Mesenteric fat pad (tissue), 1 donor: ENCODE data around the gene FXR2. TPM values are rescaled to one million over a fixed set of nuclear protein-coding genes. Genes with fewer than 3 reads are reported as not detected.

Source experiments
- DNase-seq: peaks from one replicate; pipeline ENCODE4 v3.0.0-alpha.2; 2020; ENCODE audit warnings: low spot score
- total RNA-seq: library from RNA; stranded (reverse); fragmentation: NEBNext Ultra II Directional; extraction: Animal tissue kit (Norgen Biotek cat#: 25700); gene quantifications from one replicate; pipeline ENCODE4 v1.2.1, GENCODE V29; 2021
- donor health status: DM: yes; HTN: yes; CAD: no.

Gene FXR2
- total RNA-seq, 1 donor from 2014 or later: 36.1 TPM

DNA sequence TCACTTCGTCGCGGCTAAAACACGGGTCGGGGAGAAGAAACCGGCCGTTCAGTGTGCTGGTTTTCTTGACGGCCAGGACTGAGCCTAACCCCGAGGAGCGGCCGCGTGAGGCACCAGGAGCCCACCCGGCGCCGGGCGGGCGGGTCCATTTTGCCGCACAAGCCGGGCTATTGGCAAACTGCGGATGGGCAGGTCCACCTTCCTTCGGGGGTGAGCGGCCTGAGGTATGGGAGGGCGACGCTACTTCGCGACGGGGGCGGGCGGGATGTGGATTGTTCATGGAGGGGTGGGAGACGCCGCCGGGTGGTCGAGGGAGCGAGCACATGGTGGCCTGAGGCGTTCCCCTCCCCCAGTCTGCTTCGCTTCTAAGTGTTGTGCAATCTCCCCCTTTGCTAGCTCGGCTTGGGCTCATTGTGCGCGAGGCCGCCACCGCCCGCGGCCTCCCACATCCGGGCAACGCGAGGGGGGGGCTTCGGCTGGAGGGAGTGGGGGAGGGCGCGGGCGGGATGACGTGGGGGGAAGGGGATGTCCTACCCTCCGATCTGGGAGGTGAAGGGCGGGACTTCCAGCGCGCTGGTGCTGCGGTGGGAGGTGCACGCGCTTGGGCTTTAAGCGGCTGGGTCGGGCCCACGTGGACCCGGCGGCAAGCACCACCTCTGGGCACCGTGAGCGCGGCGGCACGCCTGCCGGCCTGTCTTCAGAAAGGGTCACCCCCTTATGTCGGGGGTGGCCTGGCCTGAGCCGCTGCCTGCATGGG, 41.2 kb downstream of the FXR2 start:
- DNase-seq: peak; percentile 95

DNA sequence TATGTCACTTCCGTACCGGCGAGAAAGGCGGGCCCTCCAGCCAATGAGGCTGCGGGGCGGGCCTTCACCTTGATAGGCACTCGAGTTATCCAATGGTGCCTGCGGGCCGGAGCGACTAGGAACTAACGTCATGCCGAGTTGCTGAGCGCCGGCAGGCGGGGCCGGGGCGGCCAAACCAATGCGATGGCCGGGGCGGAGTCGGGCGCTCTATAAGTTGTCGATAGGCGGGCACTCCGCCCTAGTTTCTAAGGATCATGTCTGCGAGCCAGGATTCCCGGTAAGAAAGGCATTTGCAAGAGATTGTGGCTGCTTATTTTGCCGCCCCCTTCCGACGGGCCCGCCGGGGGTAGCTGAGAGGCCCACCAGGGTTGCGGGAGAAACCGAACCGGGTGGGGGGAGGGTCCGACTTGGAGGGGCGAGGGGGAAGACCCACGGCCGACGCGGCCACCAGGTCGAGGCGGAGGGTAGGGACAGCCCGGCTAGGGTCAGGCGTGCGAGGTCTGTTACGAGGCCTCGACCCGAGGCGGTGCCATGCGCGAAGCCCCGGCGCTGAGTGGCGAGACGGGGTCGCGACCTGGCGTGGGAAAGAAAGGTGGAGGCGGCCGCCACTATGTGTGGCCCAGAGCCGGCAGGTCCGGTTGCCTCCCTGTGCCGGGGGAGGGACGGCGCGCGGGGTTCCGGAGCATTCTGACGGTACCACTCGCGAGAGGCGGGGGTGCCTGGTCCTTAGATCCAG, 41.9 kb downstream of the FXR2 start:
- peak; percentile 100 for DNase-seq

- DNase-seq: no peak
These were observed 42.4 kb downstream of the FXR2 start for GRCh38 chr17:7572338-7572587.

GRCh38 chr17:7570351-7570750, 44.3 kb downstream of the FXR2 start:
- no peak for DNase-seq

- no peak for DNase-seq
These were observed 45.1 kb downstream of the FXR2 start for GRCh38 chr17:7569571-7569970.

GRCh38 chr17:7563115-7563869, 51.4 kb downstream of the FXR2 start:
- no peak for DNase-seq

GRCh38 chr17:7562208-7562605, 52.5 kb downstream of the FXR2 start:
- no peak for DNase-seq

GRCh38 chr17:7561589-7562207, 53.0 kb downstream of the FXR2 start, which contains the start of gene SENP3:
SENP3 (plus strand) TSS chr17:7561919; CDS start chr17:7563077, 1,158 bp downstream.
- peak; percentile 98 for DNase-seq

DNA sequence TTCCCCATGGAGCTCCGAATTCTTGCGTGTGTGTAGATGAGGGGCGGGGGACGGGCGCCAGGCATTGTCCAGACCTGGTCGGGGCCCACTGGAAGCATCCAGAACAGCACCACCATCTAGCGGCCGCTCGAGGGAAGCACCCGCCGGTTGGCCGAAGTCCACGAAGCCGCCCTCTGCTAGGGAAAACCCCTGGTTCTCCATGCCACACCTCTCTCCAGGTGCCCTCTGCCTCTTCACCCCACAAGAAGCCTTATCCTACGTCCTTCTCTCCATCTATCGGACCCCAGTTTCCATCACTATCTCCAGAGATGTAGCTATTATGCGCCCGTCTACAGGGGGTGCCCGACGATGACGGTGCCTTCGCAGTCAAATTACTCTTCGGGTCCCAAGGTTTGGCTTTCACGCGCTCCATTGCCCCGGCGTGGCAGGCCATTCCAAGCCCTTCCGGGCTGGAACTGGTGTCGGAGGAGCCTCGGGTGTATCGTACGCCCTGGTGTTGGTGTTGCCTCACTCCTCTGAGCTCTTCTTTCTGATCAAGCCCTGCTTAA, 53.6 kb downstream of the FXR2 start:
- DNase-seq: peak; percentile 97

DNA sequence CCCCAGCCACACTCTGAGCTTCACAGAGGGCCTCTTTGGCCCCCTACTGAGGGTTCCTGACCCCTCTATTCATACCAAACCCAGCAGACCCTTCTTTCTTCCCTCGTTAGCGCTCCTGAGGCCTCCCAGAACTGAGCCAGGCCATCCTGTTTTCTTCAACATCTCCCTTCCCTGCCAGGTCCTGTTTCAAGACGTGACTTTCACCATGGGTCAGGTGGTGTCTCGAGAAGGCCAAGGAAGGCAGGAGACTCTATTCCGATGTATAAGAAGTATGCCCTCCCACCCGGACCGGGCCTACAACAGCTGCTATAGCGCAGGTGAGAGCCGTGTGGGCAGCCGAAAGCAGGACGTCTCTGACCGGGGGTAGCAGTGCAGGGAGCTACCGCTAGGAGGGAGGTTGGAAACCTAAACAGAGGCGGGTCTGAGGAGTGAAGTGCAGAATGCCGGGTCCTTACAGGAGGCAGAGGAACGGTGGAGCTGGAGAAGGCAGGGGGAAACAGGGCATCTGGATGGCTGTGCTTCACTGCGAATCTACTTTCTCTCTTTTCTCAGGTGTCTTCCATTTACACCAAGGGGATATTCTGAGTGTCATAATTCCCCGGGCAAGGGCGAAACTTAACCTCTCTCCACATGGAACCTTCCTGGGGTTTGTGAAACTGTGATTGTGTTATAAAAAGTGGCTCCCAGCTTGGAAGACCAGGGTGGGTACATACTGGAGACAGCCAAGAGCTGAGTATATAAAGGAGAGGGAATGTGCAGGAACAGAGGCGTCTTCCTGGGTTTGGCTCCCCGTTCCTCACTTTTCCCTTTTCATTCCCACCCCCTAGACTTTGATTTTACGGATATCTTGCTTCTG, 54.3 kb downstream of the FXR2 start:
- no peak for DNase-seq

DNA sequence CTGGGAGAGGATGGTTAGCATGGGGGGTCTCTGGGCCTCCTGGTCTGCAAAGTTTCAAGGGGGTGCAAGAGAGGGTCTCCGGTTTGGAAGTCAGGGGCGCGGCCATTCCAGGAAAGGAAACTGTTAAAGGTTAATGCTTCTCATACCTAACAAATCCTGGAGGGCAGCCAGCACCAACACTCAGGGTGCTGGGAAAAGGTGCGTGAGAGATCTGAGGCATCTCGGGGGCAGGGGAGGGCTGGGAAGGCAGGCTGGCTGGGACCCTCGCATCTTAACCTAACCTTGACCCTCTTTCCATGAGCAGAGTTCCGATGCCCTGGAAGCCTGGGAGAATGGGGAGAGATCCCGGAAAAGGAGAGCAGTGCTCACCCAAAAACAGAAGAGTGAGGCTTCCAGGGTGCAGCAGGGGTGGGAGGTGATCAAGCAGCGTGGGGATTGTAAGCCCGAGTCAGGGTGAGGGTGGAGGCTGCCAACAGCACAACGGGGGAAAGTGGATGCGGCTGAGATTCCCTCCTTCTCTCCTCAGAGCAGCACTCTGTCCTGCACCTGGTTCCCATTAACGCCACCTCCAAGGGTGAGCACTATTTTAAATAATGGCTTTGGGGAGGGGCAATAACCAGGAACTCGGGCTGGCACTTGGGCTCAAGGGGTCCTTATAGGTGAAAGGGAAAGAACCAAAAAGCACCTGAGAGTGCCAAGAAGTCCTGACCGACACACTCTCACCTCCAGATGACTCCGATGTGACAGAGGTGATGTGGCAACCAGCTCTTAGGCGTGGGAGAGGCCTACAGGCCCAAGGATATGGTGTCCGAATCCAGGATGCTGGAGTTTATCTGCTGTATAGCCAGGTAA, 55.2 kb downstream of the FXR2 start:
- no peak for DNase-seq

- no peak for DNase-seq
These were observed 56.0 kb downstream of the FXR2 start, which contains the start of gene TNFSF13 for GRCh38 chr17:7558544-7559319. TNFSF13 (plus strand) TSS chr17:7558750; CDS start chr17:7559040, 290 bp downstream.

DNA sequence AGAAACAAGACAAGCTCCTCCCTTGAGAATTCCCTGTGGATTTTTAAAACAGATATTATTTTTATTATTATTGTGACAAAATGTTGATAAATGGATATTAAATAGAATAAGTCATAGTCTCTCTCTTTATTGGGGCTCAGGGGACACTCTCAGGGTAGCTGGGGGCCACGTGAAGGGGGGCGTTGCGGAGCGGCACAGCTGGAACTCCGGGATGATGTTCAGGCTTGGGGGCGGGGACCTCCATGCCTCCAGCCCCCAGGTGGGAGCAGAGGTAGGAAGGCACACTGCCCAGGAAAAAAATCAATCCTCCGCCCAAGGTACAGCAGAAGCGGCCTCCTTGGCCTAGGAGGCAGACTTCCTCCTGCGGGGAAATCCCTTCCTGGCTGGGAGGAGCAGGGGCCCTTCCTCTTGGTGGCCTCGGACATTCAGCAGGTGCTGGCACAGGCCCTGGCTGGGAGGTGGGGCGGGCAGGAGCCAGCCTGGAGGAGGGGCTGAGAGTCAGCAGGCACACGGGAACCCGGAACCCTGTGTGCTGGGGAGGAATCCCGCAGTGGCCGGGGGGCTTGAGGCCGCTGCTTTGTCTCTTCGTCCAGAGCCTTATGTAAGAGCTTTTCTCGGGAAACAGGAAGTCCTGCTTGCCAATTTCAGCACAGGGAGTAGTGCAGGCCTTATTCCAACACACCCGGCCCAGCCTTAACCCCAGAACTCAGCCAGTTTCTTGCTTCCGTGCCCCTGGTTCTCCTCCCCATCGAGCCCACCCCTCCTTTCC, 56.7 kb downstream of the FXR2 start:
- DNase-seq: peak; percentile 94

DNA sequence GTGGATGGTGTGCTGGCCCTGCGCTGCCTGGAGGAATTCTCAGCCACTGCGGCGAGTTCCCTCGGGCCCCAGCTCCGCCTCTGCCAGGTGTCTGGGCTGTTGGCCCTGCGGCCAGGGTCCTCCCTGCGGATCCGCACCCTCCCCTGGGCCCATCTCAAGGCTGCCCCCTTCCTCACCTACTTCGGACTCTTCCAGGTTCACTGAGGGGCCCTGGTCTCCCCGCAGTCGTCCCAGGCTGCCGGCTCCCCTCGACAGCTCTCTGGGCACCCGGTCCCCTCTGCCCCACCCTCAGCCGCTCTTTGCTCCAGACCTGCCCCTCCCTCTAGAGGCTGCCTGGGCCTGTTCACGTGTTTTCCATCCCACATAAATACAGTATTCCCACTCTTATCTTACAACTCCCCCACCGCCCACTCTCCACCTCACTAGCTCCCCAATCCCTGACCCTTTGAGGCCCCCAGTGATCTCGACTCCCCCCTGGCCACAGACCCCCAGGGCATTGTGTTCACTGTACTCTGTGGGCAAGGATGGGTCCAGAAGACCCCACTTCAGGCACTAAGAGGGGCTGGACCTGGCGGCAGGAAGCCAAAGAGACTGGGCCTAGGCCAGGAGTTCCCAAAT, 57.4 kb downstream of the FXR2 start:
- DNase-seq: no peak

GRCh38 chr17:7556627-7557026, 58.1 kb downstream of the FXR2 start:
- DNase-seq: no peak

- DNase-seq: no peak
These were observed 59.3 kb downstream of the FXR2 start for GRCh38 chr17:7555320-7555948.

DNA sequence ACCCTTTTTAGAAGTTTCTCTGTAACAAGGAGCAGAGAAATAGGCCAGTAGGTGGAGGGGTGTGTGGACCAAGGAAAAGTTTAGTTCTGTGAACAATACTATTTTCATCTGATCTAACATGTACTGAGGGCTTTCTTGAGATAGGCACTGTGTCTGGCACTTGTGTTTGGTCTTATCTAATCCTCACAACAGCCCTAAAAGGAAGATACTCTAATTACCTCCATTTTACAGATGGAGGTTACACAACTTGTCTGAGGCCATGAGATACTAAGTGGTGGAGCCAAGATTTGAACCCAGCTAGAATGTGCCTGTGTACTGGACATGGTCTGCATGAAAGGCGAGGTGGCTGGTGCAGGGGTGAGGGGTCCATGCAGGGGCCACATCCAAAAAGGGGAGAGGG, 61.3 kb downstream of the FXR2 start:
- DNase-seq: no peak
